GM19099 (cell line): ENCODE measurements around the gene EMILIN1.

Experiments used
- POLR2A ChIP-seq: IDR thresholded peaks from 3 replicates; pipeline ENCODE4 v1.6.1; 2011; ENCODE audit warnings: low read depth; ENCODE audit not compliant: insufficient read length; ENCODE audit errors: extremely low read depth

The EMILIN1 gene

GRCh38 chr2:27050281-27050995, 28.0 kb upstream of the EMILIN1 start:
- peak; percentile 80 for TF ChIP-seq POLR2A

DNA sequence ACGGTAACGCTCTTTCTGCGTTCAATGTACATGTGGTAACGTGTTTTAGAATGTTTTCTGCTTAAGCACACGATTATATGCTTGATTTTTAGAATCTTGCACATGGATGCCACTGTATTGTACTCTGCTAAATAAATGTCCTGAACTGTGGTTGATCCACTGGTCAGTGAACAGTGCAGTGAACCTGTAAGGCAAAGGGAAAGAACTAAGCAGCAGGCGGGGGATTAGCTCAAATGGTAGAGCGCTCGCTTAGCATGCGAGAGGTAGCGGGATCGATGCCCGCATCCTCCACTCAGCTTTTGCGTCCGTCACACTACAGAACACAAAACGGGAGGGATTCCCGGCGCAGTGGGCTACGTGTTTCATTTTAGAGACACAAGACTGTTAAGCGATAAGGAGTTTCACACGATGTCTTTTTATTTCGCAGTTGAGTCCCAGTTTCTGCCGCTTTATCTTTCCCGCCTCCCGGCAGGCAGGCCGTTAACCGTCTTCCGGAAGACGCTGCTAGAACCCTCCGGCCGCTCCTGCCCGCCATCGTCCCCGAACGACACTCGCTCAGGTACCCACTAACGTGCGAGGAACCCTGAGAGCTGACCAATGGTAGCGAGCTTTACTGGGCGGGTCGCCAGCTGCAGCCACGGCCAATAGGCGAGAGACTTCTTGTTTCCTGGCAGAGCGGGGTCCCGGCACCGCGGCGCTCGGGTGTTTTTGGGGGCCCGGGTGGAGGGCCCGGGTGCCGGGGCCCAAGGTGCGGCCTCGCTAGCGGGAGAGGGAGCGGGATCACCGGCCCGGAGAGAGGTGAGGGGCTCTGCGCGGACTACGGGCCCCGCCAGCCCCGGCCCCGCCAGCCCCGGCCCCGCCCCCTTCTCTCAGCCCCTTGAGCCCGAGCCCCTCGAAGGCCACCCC, 27.2 kb upstream of the EMILIN1 start, which contains the start of gene AGBL5:
Gene AGBL5 (plus strand): TSS at position 673 of the 906 bp plus-strand sequence. CDS start 1,291 bp downstream, outside the sequence.
- TF ChIP-seq POLR2A, result peak; percentile 81

DNA sequence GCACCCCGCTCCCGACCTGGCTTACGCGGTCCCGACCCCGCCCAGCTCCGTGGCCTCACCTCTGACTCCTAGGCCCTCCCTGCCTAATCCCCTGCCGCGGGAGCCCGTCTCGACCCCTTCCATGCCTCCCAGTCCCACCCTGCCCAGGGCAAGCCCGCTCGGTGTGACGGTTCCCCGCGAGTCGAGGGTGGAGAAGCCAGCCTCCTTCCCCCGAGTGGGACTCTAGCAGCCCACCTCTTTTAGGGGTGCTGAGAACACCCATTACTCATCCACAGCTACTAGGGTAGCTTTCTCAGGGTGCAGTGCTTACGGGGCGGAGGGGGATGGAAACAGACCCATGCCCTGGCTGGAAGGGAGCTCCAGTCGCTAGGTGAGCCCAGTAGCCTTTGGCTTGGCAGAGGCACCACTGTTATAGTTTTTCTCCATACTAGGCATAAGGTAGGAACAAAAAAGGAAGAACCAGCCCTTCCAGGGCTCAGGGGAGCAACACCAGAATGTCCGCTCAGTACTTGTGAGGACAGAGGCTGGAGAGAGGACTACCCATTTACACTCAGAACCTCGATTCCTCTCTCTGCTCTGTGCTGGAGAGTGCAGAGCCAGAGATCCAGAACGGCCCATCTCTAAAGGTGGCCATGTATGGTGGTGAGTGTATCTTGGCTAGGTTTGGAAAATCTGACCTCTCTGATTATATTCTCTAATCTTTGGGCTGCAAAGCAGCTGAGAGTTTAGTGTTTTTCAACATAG, 26.3 kb upstream of the EMILIN1 start:
- TF ChIP-seq POLR2A, result no peak

- no peak for TF ChIP-seq POLR2A
Observed at GRCh38 chr2:27053321-27053720, 25.1 kb upstream of the EMILIN1 start.

GRCh38 chr2:27053776-27054175, 24.6 kb upstream of the EMILIN1 start:
- TF ChIP-seq POLR2A, result no peak

DNA sequence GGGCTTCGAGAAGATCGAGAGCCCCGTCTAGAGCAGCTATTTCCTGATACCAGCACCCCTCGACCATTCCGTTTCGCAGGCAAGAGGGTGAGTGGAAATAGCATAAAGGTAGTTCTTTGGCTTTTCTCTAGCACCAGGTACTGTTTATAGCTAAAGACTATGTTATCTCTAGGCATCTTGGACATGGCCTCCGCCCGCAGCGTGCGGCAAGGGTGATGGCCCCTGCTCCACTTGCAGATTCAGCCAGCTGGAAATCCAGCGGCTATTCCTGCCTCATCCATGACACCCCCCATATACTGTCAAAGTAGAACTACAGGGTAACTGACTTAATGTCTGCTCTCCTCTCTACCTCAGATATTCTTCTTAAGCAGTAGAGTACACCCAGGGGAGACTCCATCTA, 23.7 kb upstream of the EMILIN1 start:
- no peak for TF ChIP-seq POLR2A

GRCh38 chr2:27057184-27057583, 21.2 kb upstream of the EMILIN1 start:
- TF ChIP-seq POLR2A, result no peak

GRCh38 chr2:27058210-27058609, 20.2 kb upstream of the EMILIN1 start:
- no peak for TF ChIP-seq POLR2A

DNA sequence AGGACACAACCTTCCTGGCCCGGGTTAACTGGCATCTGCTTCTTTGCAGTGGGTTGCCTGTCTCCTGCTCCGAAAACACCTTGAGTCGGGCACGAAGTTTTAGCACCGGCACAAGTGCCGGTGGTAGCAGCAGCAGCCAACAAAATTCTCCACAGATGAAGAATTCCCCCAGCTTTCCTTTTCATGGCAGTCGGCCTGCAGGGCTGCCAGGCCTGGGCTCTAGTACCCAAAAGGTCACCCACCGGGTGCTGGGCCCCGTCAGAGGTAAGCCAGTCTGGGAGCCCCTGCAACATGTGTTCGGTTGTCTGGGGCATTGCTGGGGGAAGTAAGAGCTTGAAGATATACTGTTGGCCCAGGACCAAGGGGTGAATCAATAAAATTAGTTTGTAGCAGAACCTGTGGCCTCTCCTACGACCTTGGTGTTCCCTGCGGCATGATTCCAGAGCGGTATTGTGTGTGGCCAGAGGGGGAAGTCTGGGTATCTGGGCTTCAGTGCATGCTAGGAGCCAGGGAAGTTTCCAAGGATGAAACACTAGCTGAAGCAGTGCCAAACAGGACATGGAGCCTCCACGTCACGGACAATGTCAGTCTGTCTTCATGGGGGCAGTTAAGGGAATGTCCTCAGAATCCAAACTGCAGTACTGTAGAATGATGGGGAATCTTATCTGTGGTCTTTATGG, 19.1 kb upstream of the EMILIN1 start:
- no peak for TF ChIP-seq POLR2A

- TF ChIP-seq POLR2A, result no peak
Observed at GRCh38 chr2:27060323-27060722, 18.1 kb upstream of the EMILIN1 start.

- no peak for TF ChIP-seq POLR2A
Observed at GRCh38 chr2:27065128-27065527, 13.3 kb upstream of the EMILIN1 start.

DNA sequence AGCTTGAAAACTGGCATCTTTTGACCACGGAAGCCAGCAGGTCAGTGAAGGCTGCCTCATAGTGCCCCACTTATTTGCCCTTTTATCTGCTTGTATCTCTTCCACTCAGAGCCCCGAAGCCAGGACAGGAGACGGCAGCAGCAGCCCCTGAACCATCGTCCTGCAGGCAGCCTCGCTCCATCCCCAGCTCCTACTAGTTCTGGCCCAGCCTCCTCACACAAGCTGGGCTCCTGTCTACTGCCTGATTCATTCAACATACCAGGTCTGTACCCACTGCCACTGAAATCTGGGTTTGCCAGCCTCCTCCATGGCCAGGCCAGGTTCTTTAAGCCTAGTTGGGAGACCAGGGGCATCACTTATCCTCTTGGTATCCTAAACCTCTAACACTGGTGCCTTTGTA, 11.0 kb upstream of the EMILIN1 start:
- TF ChIP-seq POLR2A, result no peak

- no peak for TF ChIP-seq POLR2A
Observed at GRCh38 chr2:27069436-27069835, 9.0 kb upstream of the EMILIN1 start.

DNA sequence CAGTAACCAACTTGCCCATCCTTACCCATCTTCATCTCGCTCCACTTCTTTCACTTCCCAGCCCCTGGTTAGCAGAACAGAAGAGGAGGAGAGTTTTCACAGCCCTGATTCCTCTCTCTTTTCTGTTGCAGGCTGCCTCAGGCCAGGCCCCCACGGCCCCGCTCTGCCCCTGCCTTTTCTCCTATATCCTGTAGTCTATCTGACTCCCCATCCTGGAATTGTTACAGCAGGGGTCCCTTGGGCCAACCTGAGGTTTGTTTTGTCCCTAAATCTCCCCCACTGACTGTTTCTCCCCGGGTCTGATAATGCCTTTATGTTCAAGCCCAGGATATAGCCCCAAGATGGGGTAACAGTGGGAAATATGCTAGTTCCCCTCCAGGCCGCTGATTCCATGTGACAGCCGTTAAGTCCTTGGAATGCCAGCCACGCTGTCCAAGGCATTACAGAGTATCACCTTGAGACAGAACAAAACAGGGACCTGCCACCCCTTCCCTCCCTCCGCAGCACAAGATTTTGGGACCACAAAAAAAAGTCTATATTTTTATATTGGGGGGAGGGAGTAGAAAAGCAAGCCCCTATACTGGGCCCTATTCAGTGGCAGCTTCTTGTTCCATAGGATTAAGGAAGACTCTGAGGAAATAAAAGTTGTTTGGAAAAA, 8.3 kb upstream of the EMILIN1 start:
- TF ChIP-seq POLR2A, result no peak
